HepG2 (cell line): Measurements from ENCODE around the gene MMRN1. TPM values are rescaled to one million over a fixed set of nuclear protein-coding genes. Genes with fewer than 3 reads are reported as not detected.

Experiments
- ATAC-seq: fragments of 200-7000 bp; cut with Tn5 transposase; 3 replicates; pipeline ENCODE4 v1.9.1; 2020; ENCODE audit warnings: mild to moderate bottlenecking, moderate library complexity
- BruUV-seq: library from RNA; stranded (reverse); fragments of 400-500 nt; replicated peaks from 2 replicates; lab custom pipeline; 2021; lab: Mats Ljungman, UMichigan
- CTCF ChIA-PET: fragments of 300-600 bp; formaldehyde crosslinking; extraction: SDS; loops from one replicate; lab custom pipeline; 2021; ENCODE audit warnings: low total read pairs, inconsistent platforms, low intra/inter-chr PET ratio; lab: Yijun Ruan, JAX
- POLR2A ChIA-PET: fragments of 350-600 bp; sonication (Branson Sonifier 250); formaldehyde crosslinking; loops from one replicate; lab custom pipeline; 2020; ENCODE audit warnings: antibody characterized with exemption, inconsistent platforms; lab: Yijun Ruan, JAX
- DNase-seq: peaks from one replicate; pipeline ENCODE4 v3.0.0-alpha.2; 2015; ENCODE audit warnings: low spot score
- FAIRE-seq: peaks from 3 replicates; lab custom pipeline; 2011; peaks lifted over from hg19 to GRCh38; lab: Jason Lieb, UNC
- H2AFZ ChIP-seq: one replicate; pipeline ENCODE4 v1.6.1; 2011; ENCODE audit warnings: low read length, inconsistent platforms
- H3K27ac ChIP-seq: fragments of 300-600 bp; 3 replicates; pipeline ENCODE4 v1.8.0; 2011; ENCODE audit warnings: mixed run types, mild to moderate bottlenecking, mixed read lengths, low read length, inconsistent platforms; ENCODE audit not compliant: insufficient read depth; ENCODE audit errors: extremely low read length
- H3K27me3 ChIP-seq, 2 experiments: fragments of 200-600 bp in 1 of 2; 2 replicates in 1 of 2; 3 replicates in 1 of 2; pipeline versions ENCODE4 v1.6.0 to v1.8.0; 2011; ENCODE audit warnings: low read length in 2 of 2, mild to moderate bottlenecking in 2 of 2, moderate library complexity in 2 of 2, inconsistent platforms in 1 of 2; ENCODE audit not compliant: insufficient read depth in 2 of 2, control insufficient read depth in 1 of 2
- H3K36me3 ChIP-seq, 2 experiments: fragments of 200-600 bp in 1 of 2; replicated peaks in 1 of 2; 2 replicates in 1 of 2; 3 replicates in 1 of 2; pipeline versions ENCODE4 v1.5.1 to v1.8.0; 2011; ENCODE audit warnings: low read length in 2 of 2, inconsistent platforms in 1 of 2; ENCODE audit not compliant: insufficient read depth in 2 of 2, control insufficient read depth in 1 of 2
- H3K4me1 ChIP-seq: 2 replicates; pipeline ENCODE4 v1.5.1; 2012; ENCODE audit warnings: low read length, inconsistent platforms; ENCODE audit not compliant: insufficient read depth
- H3K4me2 ChIP-seq: 2 replicates; pipeline ENCODE4 v1.6.0; 2011; ENCODE audit warnings: low read depth, low read length, inconsistent platforms
- H3K4me3 ChIP-seq, 3 experiments: fragments of 200-600 bp in 1 of 3; sonication (generic), shearing (Covaris generic) in 1 of 3; replicated peaks in 1 of 3; 2 replicates each; pipeline ENCODE4 v1.5.1; 2011 to 2016; ENCODE audit warnings: low read length in 3 of 3, inconsistent platforms in 2 of 3, low read depth in 2 of 3, mild to moderate bottlenecking in 2 of 3, control low read depth in 1 of 3, mixed read lengths in 1 of 3; ENCODE audit not compliant: insufficient read depth in 1 of 3
- H3K79me2 ChIP-seq: one replicate; pipeline ENCODE4 v1.6.1; 2011; ENCODE audit warnings: low read length, inconsistent platforms; ENCODE audit not compliant: insufficient read depth
- H3K9ac ChIP-seq: 2 replicates; pipeline ENCODE4 v1.6.0; 2011; ENCODE audit warnings: mild to moderate bottlenecking, low read depth, low read length, inconsistent platforms; ENCODE audit not compliant: insufficient read depth
- H3K9me3 ChIP-seq: 2 replicates; pipeline ENCODE4 v1.5.1; 2012; ENCODE audit warnings: mild to moderate bottlenecking, low read length
- H4K20me1 ChIP-seq: 2 replicates; pipeline ENCODE4 v1.6.0; 2011; ENCODE audit warnings: inconsistent platforms, mild to moderate bottlenecking, low read length, moderate library complexity; ENCODE audit not compliant: insufficient read depth
- HMG20A ChIP-seq: IDR thresholded peaks from 2 replicates; pipeline ENCODE4 v1.6.1; 2016; ENCODE audit warnings: borderline replicate concordance
- HNRNPL ChIP-seq: fragments of 200-400 bp; formaldehyde crosslinking; IDR thresholded peaks from 2 replicates; pipeline ENCODE4 v1.6.1; 2017; ENCODE audit warnings: mild to moderate bottlenecking, low read depth, low read length
- PHB2 ChIP-seq: fragments of 450-650 bp; IDR thresholded peaks from 2 replicates; pipeline ENCODE4 v1.6.1; 2018; ENCODE audit not compliant: partially characterized antibody
- ZNF124 ChIP-seq: sonication (generic); formaldehyde crosslinking; IDR thresholded peaks from 2 replicates; pipeline ENCODE4 v1.4.0; 2020; ENCODE audit warnings: missing genetic modification reagents
- ZNF232 ChIP-seq: sonication (generic); formaldehyde crosslinking; IDR thresholded peaks from 2 replicates; pipeline ENCODE4 v1.4.0; 2020; ENCODE audit warnings: missing genetic modification reagents, borderline replicate concordance
- ZNF720 ChIP-seq: sonication (generic); formaldehyde crosslinking; IDR thresholded peaks from 2 replicates; pipeline ENCODE4 v1.4.0; 2020; ENCODE audit warnings: missing genetic modification reagents
- WGBS: methylation state at CpG from one replicate; pipeline ENCODE4 v1.1.6; 2017; ENCODE audit warnings: low lambda C conversion rate; 5-methylcytosine and 5-hydroxymethylcytosine counted together
- in situ Hi-C: cut with HindIII; loops from 2 replicates; pipeline ENCODE4 v1.10.0; 2017; ENCODE audit warnings: low pct_unique_long_range_greater_than_20kb; ENCODE audit not compliant: extremely low pct_ligation_motif_present
- intact Hi-C: fragments of 100-400 bp; cut with micrococcal nuclease; formaldehyde crosslinking; loops from one replicate; pipeline ENCODE4 v1.10.0; 2022; ENCODE audit not compliant: unreplicated experiment
- polyA plus RNA-seq, 8 experiments: library from polyadenylated mRNA; depleted of rRNA in 3 of 8; stranded (reverse) in 7 of 8; unstranded in 1 of 8; fragments of >200 nt; fragmentation: Illumina TruSeq in 4 of 8; extraction: Trizol in 4 of 8; gene quantifications; 2 replicates each; pipeline versions ENCODE4 v1.2.1 to v1.2.3, GENCODE V29; 2011 to 2016; ENCODE audit warnings: low read depth in 4 of 8, missing spikeins in 1 of 8, mixed read lengths in 1 of 8; ENCODE audit not compliant: insufficient read depth in 1 of 8
- total RNA-seq, 5 experiments: library from RNA; depleted of rRNA; stranded (reverse); fragments of >200 nt; fragmentation: Illumina TruSeq; extraction: Trizol; gene quantifications; 2 replicates each; pipeline ENCODE4 v1.2.3, GENCODE V29; 2016; ENCODE audit warnings: low read depth in 1 of 5
- TF ChIP-seq, protein P1 (sequence below): sonication (generic); formaldehyde crosslinking; conservative IDR thresholded peaks from 2 replicates; pipeline ENCODE4 v1.4.0; 2020; ENCODE audit warnings: missing genetic modification reagents

Gene MMRN1
- total and polyA plus RNA-seq, 2 of the 13 experiments (the other 11 are each of a cell fraction or from before 2014, with no cell fraction given) = not detected

DNA sequence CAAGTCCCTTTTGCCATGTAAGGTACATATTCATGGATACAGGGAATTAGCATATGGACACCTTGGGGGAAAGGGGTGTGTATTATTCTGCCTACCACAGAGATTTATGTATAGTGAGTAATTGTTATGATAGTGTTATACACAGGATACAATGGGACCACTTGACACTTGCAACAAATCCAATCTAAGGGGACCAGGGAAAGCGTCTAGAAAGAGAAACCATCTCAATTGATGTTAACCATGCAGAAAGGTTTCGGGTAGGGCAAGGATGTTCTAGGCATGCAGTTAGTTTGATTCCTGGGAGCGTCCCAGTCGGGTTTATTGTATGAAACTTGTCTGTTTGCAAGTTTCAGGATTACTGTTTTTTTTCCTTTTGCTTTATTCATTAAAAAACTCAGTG, 34.2 kb downstream of the MMRN1 start:
- in situ Hi-C loops (no loop called here), intact Hi-C loops (no loop called here)
- POLR2A ChIA-PET = no interaction called here
- no peak for FAIRE-seq
- Histone ChIP-seq H3K79me2 (no peaks in the 10 kb centered on the region), H3K4me3 (no peak overlapping the region), H4K20me1 (no peaks in the 10 kb centered on the region), H3K4me2 (no peak overlapping the region), H3K9ac (no peak overlapping the region), H2AFZ (no peak overlapping the region), H3K36me3 (no peaks in the 10 kb centered on the region), H3K27me3 (no peaks in the 10 kb centered on the region), H3K9me3 (no peaks in the 10 kb centered on the region), H3K27ac (no peak overlapping the region), H3K4me1 (no peaks in the 10 kb centered on the region)
- no peak for TF ChIP-seq ZNF232
- no peak for TF ChIP-seq PHB2
- BruUV-seq = no TSS peak
- CTCF ChIA-PET = no interaction called here
- WGBS = 0% methylated on average over 4 of the region's 4 CpGs
- DNase-seq = no peak
- no peak for ATAC-seq

- Histone ChIP-seq H3K79me2 (no peaks in the 10 kb centered on the region), H3K36me3 (no peaks in the 10 kb centered on the region), H3K9ac (no peak overlapping the region), H3K9me3 (no peaks in the 10 kb centered on the region), H3K27ac (no peak overlapping the region), H4K20me1 (no peaks in the 10 kb centered on the region), H3K4me3 (no peak overlapping the region), H3K4me2 (no peak overlapping the region), H2AFZ (no peak overlapping the region), H3K27me3 (no peaks in the 10 kb centered on the region), H3K4me1 (no peaks in the 10 kb centered on the region)
- 34% methylated on average over 4 of the region's 4 CpGs for WGBS
- TF ChIP-seq, protein P1, sequence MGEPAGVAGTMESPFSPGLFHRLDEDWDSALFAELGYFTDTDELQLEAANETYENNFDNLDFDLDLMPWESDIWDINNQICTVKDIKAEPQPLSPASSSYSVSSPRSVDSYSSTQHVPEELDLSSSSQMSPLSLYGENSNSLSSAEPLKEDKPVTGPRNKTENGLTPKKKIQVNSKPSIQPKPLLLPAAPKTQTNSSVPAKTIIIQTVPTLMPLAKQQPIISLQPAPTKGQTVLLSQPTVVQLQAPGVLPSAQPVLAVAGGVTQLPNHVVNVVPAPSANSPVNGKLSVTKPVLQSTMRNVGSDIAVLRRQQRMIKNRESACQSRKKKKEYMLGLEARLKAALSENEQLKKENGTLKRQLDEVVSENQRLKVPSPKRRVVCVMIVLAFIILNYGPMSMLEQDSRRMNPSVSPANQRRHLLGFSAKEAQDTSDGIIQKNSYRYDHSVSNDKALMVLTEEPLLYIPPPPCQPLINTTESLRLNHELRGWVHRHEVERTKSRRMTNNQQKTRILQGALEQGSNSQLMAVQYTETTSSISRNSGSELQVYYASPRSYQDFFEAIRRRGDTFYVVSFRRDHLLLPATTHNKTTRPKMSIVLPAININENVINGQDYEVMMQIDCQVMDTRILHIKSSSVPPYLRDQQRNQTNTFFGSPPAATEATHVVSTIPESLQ (CRISPR knock-in tag) = no peak
- TF ChIP-seq HNRNPL = no peak
- no peak for TF ChIP-seq ZNF124 (CRISPR knock-in tag)
- TF ChIP-seq HMG20A (CRISPR knock-in tag) = no peak
- no peak for TF ChIP-seq ZNF720 (CRISPR knock-in tag)
- intact Hi-C loops (no loop called here), in situ Hi-C loops (no loop called here)
- FAIRE-seq (no peak), ATAC-seq (no peak), DNase-seq (no peak)
- POLR2A ChIA-PET = no interaction called here
- no TSS peak for BruUV-seq
- CTCF ChIA-PET = no interaction called here
These were observed 34.9 kb downstream of the MMRN1 start for GRCh38 chr4:89929425-89930159.
